NCI-H187 (cell line): Measurements from ENCODE around the gene NAA60.
A peak's percentile ranks its signal among the peaks of the same experiment; 100 is the strongest.

ENCODE experiments used
- DNase-seq, 2 experiments: peaks; one replicate each; lab custom pipeline; 2025; lab: John Stamatoyannopoulos, UW

The NAA60 gene

DNA sequence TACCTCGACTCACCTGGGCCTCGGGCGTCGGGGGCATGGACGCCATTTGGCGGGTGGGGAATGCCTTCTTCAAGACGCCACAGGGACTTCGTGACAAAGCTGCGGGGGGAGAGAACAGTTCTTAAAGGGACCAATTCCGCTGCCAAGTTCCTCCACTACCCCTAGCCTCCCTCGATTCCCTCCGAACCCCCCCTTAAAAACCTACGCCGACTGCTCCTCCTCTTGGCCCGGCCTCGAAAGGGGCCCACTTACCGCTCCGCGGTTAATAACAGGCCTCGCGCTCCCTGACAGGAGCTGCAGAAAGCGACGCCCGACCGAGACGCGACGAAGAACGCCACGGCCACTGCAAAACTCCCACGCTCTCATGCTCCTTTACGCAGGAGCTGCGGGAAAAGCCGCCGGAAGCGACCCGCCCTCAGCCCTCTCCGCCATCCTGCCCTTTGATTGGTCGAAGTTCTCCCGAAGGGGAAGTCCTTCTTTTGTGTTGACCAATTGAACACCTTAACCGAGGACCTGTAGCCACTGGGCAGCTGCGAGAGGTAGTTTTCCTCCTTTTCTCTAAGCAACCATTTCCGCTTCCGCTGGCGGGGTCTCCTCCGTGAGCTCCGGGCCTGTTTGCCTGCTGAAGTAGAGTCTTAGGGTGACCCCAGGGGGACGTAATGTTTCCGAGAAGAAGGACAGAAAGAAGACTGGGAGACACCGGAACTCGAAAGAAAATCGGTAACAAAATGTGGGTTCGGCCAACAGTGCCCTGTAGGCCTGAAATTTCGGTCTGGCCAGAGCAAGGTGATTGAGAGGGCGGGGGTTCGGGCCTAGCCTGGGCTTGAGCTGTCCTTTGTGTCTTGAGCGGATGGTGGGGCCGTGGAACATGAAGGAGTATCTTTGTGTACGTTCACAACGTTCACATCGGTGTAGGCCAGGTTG is at the start of gene NAA60, which contains the start of gene ZNF597:
Gene NAA60 (plus strand): TSS at position 573 of the 924 bp plus-strand sequence. CDS start 32,548 bp downstream, outside the sequence.
Gene ZNF597 (minus strand): TSS at position 397 of the 924 bp plus-strand sequence. CDS start 351 bp downstream, at position 46.
- DNase-seq: peak; percentile 66 to 89

DNA sequence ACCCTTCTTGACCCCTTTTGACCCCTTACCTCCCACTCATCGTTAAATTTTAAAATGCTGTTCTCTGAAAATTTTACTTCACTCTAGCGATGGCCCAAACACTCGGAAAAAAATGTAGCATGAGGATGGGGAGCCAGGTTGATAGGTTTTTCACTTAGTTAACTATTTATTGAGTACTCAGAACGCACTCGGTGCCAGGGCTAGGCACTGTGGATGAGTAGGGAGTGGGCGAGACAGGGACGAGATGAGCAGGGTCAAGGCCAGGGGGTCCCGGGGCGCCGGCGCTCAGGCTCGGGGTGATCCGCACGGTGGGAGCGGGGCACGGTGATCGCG is 43.1 kb upstream of the NAA60 start:
- no peak for DNase-seq

DNA sequence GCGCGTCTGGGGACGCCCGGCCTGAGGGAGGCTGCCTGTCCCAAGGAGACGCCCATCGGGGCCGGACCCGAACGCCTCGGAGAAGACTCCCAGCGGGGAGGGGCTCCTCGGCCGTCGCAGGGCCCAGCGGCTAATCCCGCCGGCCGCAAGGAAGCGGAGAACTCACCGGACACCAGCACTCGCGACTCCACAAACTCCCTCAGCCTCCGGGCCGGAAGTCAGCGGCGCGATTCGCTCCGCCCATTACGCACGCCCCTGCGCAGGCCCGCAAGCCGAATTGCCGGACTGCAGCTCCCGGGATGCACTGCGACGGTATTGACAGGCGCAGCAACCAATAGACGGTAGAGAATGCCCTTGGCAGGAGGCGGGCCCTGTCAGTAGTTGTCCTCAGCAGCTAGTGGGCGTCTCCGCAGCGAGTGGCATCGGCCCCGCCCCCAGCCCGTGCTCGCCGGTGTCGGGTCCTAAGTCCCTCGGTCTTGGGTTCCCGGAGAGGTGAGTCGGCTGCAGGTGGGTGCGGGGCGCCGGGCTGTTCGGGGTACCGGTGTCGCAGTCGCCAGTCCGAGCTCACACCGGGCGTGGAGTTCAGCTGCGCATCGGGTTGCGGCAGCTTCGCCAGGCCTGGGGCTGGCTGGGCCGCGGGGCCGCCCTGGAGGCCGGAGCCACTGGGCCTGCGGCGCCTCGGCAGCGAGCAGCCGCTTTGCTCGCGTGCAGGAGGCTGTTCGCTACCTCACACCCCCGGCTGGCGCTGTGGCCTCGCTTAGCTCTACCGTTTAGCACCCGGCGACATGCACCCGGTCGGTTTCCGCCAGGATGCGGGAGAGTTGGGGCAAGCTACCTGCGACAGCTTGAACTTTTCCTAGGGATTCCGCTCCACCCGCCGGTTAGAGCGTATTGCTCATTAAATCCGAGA is 42.4 kb upstream of the NAA60 start, which contains the start of the genes ZNF174 and ZSCAN32:
Gene ZNF174 (plus strand): TSS at position 437 of the 910 bp plus-strand sequence. CDS start 790 bp downstream, outside the sequence.
Gene ZSCAN32 (minus strand): TSS at position 226 of the 910 bp plus-strand sequence. CDS start 3,447 bp downstream, outside the sequence.
- peak; percentile 99 to 100 for DNase-seq

DNA sequence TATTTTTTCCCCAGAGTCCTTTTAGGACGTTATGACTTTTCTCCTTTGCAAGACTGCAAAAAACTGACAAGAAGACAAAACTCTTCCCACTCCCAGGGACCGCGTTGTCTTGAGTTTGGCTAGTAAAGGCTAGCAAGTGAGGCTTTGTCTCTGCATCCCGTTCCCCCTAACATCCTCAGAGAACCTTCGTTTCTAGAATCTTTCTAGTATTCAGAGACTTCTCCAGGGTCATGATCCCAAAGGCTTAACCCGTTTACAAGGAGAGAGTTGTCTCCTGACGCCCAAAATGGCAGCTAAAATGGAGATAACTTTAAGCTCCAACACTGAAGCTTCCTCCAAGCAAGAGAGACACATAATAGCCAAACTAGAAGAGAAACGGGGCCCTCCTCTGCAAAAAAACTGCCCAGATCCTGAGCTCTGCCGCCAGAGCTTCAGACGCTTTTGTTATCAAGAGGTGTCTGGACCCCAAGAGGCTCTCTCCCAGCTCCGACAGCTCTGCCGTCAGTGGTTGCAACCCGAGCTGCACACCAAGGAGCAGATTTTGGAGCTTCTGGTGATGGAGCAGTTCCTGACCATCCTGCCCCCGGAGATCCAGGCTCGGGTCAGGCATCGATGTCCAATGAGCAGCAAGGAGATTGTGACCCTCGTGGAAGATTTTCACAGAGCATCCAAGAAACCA is 41.6 kb upstream of the NAA60 start:
- no peak for DNase-seq

DNA sequence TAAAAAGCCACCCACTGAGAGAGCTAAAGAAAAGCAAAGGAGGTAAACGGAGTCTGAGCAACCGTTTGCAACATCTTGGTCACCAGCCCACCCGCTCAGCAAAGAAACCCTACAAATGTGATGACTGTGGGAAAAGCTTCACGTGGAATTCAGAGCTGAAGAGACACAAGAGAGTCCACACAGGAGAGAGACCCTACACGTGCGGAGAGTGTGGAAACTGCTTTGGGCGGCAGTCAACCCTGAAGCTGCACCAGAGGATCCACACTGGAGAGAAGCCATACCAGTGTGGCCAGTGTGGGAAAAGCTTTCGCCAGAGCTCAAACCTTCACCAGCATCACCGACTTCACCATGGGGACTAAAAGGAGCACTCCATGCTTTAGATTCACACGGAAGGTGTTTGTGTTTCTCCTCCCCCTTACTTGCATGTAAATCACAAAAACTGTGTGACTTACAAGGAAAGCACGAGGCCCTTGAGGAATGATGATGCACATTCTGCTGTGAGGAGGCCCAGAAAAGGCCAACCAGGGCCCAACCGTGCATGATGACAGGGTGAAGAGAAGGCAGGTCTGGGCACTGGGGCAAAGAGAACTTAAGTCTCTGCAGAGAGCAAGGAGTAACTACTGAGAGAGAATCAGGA is 34.8 kb upstream of the NAA60 start:
- no peak for DNase-seq

DNA sequence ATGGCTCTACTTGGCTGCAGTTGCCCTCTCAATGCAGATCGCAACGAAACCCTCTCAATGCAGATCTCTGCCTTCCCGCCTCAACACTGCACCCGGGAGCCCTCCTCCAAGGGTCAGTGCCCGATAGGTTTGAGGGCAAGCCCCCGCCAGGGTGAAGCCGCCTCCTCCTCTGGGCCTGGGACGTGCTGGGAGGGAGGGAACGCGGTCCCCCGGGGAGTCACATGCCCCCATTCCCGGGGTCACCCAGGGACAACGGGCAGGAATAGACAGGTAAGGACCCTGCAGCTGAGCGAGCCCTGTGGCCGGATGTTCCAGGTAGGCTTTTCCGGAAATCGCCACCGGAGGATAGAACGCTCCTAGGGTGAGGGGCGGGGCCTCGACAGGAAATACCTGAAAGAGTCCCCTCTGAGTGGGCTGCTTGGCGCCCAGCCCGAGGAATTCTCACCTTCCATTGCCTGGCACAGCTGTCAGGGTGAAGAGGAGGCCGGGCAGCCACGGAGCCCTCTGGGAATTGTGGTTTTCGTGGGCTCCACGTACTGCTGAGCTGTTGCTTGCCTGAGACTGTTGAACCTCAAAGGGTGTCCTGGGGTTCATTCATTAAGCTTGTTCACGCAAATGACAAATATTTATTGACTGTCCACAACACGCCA is 29.6 kb upstream of the NAA60 start:
- DNase-seq: no peak

DNA sequence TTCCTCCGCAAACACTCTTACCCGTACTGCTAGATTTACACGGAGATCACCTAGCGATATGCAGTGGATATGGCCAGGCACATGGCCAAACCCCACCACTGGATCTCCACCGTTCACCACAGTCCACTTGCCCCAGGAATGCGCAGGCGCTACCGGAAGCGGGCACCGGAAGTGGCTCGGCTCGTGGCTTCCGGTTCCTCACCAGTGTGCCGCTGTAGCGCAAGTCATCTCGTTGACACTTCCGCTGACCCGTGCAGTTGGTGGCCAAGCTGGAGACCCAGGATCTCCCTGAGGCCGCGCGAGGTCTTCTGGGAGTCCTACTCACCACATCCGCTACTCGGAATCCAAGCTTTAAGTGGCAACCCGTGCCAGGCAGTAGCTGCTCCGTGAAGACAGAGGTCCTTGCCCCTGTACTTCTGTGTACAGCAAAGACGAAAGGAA is 11.7 kb upstream of the NAA60 start:
- DNase-seq: no peak

DNA sequence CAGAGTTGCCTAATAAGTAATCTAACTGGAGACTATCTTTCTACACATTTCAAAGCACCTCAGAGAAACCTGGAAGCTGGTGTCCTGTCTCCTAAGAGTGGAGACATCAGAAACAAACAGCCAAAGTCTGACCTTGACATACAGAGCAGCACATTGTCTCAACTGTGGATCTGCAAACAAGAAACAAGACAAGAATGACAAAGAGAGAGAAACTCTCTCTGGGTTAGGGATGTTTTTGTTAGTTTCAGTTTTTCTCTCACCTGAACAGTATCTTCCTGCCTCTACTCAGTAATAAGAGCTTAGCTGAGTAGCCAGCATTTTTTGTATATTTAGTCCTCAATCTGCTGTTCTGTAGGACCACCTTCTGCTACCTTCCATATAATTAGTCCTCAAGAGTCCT is 9.1 kb upstream of the NAA60 start:
- DNase-seq: no peak

DNA sequence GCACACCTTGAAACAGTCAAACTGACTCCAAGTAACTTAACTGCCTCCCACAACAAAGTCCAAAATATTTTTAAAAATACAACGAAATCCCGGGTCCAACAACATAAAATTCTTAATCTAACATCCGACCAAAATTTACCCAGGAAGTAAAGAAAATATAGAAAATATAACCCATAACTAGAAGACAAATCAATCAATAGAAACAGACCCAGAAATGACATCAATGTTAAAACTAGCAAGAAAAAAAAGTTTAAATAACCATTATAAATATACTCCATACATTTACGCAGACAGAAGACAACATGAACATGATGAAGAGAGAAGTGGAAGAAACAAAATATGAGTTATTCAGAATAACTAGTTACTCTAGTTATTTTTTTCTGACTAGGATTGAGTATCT is 3.8 kb upstream of the NAA60 start:
- no peak for DNase-seq

DNA sequence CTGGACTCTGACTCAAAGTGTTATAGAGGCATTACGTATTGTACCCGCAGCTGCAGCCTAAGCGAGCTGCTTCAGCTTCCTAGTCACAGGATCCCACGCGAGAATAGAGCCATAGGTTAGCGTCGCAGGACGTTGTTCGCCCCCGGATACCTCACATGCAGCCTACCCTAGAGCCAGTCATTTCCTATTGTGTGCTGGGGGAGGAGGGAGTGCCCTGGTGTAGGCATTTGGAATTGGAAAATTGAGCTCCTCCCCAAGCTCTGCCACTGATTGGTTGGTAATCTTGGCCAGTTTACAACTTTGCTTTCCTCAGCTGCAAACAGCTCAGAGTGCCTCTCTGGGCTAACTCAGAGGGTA is 530 bp downstream of the NAA60 start:
- DNase-seq: no peak

DNA sequence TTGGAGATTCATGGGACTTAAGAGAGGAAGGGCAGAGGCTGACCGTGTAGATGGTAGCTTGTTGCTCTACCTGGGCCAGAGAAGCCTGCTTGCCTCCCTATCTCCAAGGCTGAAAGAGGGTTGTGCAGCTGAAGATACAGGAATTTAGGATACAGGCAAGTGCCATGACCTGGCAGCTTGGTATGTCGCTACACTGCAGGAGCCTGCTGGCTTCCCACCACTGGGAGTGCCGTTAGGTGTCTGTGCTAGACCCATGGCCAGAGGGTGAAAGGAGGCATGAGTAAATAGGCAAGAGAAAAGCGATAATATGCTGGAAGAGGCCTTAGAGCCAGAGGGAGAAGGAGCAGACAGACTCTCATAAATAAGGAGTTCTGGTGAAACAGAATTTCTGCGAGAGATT is 10.6 kb downstream of the NAA60 start:
- DNase-seq: no peak

DNA sequence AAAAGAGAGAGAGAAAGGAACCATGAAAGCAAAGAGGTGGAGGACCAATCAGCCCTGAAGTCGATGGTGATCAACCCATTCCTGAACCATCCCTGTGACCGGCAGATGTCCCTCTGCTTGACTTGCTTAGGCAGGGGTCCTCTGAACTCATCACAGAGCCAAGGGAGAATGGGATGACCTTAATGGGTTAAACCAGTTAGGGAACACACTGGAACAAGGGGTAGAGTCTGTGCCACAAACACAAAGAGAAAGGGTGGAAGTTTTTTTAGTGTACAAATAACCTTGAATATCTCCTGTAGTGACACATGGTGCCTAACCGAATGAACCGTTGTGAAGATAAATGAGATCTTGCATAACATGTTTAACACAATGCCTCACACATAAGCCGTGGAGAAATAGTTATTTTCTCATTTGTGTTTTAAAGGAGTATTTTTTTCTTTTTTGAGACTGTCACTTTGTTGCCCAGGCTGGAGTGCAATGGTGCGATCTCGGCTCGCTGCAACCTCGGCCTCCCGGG is 11.2 kb downstream of the NAA60 start:
- DNase-seq: no peak

DNA sequence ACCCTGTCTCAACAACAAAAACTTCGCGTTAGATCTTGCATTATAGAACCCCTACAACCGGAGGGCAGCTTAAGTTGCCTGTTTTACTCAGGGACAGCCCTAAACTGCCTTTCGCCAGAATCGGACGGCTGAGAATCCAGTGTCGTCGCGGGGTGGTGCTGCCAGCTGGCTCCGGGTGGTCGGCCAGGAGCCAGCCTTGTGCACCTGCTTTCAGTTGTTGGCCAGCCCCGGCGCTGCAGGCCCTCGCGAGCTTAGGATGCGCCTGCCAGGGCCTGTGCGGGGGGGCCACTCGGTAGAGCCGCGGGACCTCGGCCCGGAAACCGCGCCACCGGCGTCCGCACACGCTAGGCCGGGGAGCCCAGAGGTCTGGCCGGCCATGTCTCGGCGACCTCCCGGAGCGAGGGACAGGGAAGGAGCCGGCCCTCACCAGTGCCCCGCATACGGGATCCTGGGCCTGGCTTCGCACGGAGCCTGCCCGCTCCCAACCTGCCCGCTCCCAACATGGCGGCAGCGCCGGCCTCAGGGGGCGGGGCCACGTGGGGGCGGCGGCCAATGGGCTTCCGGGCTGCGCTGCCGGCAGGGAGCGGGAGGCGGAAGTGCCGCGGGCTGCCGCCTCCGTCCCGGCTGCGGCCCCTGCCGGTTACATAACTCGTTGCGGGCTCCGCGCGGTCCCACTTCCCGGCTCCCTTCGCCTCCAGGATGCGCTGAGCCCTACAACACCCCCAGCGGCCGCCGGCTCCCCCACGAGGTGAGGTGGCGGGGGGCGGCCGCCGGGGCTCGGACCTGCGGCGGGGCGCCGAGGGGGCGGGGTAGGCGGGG is 14.2 kb downstream of the NAA60 start:
- peak; percentile 94 to 97 for DNase-seq

DNA sequence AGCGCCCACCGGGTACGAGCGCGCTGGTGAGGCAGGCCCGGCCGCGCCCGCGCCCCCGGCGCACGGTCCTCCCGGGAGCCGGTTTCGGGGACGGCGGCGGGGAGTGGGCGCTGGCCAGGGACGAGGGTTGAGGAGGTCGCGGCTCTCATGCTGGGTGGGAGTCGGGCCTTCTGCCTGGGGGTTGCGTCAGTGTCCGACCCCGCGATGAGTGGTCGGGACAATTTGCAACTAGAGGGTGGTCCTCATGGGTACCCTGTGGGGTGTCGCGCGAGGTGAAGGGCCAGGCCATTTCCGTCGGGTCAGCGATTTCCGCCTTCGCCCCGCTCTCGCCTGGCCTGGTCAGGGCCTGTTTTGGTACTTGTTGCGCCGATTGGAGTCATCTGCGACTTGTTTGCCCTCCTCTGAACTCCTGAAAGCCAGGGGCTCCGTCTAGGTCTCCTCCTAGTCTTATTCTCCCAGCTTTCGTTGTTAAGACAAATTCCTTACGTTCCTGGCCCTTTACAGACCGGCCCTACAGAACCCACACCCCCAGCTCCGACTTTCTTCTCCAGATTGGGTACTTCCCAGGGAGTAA is 14.9 kb downstream of the NAA60 start:
- DNase-seq: no peak

DNA sequence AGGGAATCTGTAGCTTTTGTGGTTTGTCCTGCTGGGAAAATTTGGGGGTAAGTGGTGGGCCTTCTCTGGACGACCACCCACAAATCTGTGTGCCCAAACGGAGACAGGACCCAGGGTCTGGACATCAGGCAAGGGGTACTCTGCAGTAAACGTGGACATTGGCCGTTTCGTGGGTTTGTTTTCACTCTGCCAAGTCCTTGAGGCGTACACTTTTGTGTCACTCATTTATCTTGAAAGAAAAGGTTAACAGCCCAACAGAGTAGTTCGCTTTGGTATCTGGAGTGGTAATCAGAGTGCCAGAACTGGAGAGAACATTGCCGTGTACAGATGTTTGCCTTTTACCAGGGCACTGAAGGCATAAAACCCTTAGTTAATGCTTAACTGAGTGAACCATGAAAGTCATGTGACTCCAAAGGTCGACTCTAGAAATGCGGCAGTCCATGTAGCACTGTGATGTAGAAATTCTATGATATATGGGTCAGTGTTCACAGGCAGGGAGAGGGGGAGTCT is 15.4 kb downstream of the NAA60 start:
- DNase-seq: no peak

DNA sequence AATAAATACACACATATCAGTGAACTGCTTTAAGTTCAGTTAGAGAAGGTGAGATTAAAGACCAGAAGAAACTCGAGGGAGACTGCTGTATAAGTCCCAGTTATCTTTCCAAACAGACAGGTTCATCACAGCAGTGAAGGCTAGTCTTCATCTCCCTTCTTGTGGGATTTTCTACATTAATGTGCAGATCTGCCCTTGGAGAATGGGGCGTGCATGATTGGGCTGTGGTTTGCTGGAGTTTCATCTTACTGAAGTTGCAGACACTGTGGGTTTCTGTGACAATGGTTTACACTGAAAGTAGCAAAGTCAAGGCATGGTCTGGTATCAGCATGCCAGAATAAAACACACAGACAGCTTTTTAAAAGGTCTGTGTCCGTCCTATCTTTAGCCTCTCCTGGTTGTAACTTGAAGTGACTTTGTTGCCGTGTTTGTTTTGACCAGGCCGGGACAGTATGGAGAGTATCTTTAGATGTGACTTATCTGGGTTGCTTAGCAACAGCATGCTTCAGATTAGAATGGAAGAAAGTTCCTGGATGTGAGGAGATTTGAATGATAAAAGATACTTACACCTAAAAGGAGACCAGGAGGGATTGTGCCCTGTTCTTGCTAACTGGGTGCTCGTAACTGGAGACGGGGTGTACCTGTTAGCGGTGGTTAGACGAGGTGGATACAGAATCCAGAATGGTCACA is 16.1 kb downstream of the NAA60 start:
- DNase-seq: no peak

DNA sequence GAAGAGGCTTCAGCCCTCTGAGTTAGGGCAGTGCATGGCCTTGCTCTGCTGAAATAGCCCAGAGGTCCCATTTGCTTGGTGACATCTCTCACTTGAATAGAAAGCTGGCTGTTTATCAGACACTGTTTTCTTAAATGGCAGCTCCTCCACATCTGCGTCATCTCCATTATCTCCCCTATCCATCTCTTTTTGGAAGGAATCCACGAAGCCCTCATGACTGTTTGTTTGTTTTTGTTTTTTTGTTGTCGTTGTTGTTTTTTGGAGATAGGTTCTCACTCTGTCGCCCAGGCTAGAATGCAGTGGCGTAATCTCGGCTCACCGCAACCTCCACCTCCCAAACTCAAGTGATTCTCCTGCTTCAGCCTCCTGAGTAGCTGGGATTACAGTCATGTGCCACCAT is 16.6 kb downstream of the NAA60 start:
- no peak for DNase-seq

DNA sequence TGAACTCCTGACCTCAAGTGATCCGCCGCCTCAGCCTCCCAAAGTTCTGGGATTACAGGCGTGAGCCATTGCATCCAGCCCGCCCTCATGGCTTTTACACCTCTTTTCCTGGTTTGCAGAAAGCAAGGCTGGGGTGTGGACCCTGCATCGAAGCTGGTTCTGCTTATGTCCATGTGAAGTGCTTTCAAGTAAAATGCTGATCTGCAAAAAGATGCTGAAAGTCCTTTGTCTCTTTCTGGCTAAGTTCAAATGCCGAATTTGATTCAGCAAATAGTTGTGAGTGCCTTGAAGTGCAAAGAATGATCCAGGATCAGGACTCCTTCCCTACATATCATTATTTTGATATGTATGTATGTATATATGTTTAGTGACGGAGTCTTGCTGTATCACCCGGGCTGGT is 17.1 kb downstream of the NAA60 start:
- no peak for DNase-seq

DNA sequence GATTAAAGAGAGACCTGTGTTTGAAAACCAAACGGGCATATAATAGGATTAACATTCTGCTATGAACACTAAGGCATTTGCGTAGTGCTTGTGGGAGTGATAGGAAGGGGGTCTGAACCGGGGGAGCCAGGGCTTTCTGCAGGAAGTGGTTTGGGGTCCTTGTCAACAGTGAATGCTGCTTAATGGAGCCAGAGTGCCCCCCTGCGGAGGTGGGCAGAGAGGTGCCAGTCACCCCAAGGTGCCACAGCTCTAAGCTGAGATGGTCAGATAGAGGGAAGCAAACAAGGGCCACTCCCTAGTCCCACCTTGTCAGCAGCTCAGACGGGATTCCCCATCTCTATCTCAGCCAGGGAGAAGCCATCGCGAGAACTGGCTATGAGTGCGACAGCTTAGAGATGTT is 17.7 kb downstream of the NAA60 start:
- DNase-seq: no peak
